ENCODE measurements around the gene ANOS1. TPM values are rescaled to one million over a fixed set of nuclear protein-coding genes. Genes with fewer than 3 reads are reported as not detected.

ANOS1 gene
- total RNA-seq, 1 donor from 2014 or later: 45.7 TPM

GRCh38 chrX:8663325-8663724 lies 68.6 kb downstream of the ANOS1 start:
- Mint-ChIP-seq H3K4me1 (no peaks in the 10 kb centered on the region), H3K27me3 (ENCODE audit: insufficient read depth, low read depth) (peaks cover 2% of the 10 kb centered on the region), H3K4me3 (no peak overlapping the region), H3K36me3 (peaks cover 7% of the 10 kb centered on the region), H3K27ac (no peak overlapping the region), H3K9me3 (peaks cover 5% of the 10 kb centered on the region)
- Histone ChIP-seq H3K27me3 (no peaks in the 10 kb centered on the region), H3K9ac (no peak overlapping the region), H2AFZ (replicated peaks) (no peak overlapping the region), H3K36me3 (no peaks in the 10 kb centered on the region), H3F3A (ENCODE audit: low read depth) (no peaks in the 10 kb centered on the region), H4K20me1 (ENCODE audit: low read depth) (no peaks in the 10 kb centered on the region), H3K79me2 (ENCODE audit: low read depth) (peaks cover 26% of the 10 kb centered on the region), H3K27ac (no peak overlapping the region), H3K4me1 (no peaks in the 10 kb centered on the region), H3K4me3 (no peak overlapping the region), H3K4me2 (no peak overlapping the region), H3K9me3 (ENCODE audit: low read depth) (no peaks in the 10 kb centered on the region)
- no peak for DNase-seq (ENCODE audit: low spot score)
- TF ChIP-seq EZH2phosphoT487 (IDR thresholded peaks at IDR 0.05): no peak
- TF ChIP-seq, protein P1, sequence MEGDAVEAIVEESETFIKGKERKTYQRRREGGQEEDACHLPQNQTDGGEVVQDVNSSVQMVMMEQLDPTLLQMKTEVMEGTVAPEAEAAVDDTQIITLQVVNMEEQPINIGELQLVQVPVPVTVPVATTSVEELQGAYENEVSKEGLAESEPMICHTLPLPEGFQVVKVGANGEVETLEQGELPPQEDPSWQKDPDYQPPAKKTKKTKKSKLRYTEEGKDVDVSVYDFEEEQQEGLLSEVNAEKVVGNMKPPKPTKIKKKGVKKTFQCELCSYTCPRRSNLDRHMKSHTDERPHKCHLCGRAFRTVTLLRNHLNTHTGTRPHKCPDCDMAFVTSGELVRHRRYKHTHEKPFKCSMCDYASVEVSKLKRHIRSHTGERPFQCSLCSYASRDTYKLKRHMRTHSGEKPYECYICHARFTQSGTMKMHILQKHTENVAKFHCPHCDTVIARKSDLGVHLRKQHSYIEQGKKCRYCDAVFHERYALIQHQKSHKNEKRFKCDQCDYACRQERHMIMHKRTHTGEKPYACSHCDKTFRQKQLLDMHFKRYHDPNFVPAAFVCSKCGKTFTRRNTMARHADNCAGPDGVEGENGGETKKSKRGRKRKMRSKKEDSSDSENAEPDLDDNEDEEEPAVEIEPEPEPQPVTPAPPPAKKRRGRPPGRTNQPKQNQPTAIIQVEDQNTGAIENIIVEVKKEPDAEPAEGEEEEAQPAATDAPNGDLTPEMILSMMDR (IDR thresholded peaks at IDR 0.05): no peak
- TF ChIP-seq EZH2 (IDR thresholded peaks at IDR 0.05): no peak

DNA sequence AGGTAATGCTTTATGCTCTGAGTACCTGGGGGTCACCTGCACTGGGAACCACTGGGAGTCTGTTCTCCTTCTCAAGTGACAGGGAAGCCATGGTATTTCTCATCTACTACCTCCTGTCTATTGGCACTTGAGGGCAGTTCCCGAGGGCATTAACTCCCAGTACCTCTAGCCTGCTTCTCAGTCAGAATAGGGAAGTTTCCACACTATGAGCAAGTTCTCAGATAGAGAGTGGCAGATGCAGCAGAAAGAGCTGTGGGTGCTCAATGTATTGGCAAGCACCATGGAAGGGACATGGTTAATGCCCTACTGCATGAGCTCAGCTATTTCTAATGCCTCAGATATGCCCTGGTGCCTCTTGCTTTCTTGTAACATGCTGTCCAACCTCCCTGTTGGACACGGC lies 74.1 kb downstream of the ANOS1 start:
- Histone ChIP-seq H3K27ac (no peak overlapping the region), H3K4me3 (no peak overlapping the region), H3K79me2 (ENCODE audit: low read depth) (no peaks in the 10 kb centered on the region), H2AFZ (replicated peaks) (no peak overlapping the region), H3F3A (ENCODE audit: low read depth) (no peaks in the 10 kb centered on the region), H3K9ac (no peak overlapping the region), H3K27me3 (no peaks in the 10 kb centered on the region), H3K36me3 (no peaks in the 10 kb centered on the region), H3K9me3 (ENCODE audit: low read depth) (no peaks in the 10 kb centered on the region), H4K20me1 (ENCODE audit: low read depth) (no peaks in the 10 kb centered on the region), H3K4me1 (no peaks in the 10 kb centered on the region), H3K4me2 (no peak overlapping the region)
- no peak for DNase-seq (ENCODE audit: low spot score)
- Mint-ChIP-seq H3K36me3 (peaks cover 11% of the 10 kb centered on the region), H3K4me1 (no peaks in the 10 kb centered on the region), H3K4me3 (no peak overlapping the region), H3K27me3 (ENCODE audit: insufficient read depth, low read depth) (peaks cover 2% of the 10 kb centered on the region), H3K9me3 (peaks cover 13% of the 10 kb centered on the region), H3K27ac (no peak overlapping the region)
- TF ChIP-seq EZH2 (IDR thresholded peaks at IDR 0.05): no peak
- no peak for TF ChIP-seq EZH2phosphoT487 (IDR thresholded peaks at IDR 0.05)
- TF ChIP-seq, protein P1 (IDR thresholded peaks at IDR 0.05): no peak

- Histone ChIP-seq H3K4me3 (no peak overlapping the region), H2AFZ (replicated peaks) (no peak overlapping the region), H3K79me2 (ENCODE audit: low read depth) (peaks cover 2% of the 10 kb centered on the region), H3K27me3 (no peaks in the 10 kb centered on the region), H3F3A (ENCODE audit: low read depth) (no peaks in the 10 kb centered on the region), H3K4me2 (no peak overlapping the region), H3K36me3 (no peaks in the 10 kb centered on the region), H3K9ac (no peak overlapping the region), H3K27ac (no peak overlapping the region), H3K9me3 (ENCODE audit: low read depth) (no peaks in the 10 kb centered on the region), H4K20me1 (ENCODE audit: low read depth) (no peaks in the 10 kb centered on the region), H3K4me1 (no peaks in the 10 kb centered on the region)
- Mint-ChIP-seq H3K36me3 (peaks cover 10% of the 10 kb centered on the region), H3K27me3 (ENCODE audit: insufficient read depth, low read depth) (no peaks in the 10 kb centered on the region), H3K27ac (no peak overlapping the region), H3K9me3 (peaks cover 15% of the 10 kb centered on the region), H3K4me3 (no peak overlapping the region), H3K4me1 (peaks cover 4% of the 10 kb centered on the region)
- DNase-seq (ENCODE audit: low spot score): no peak
- TF ChIP-seq EZH2 (IDR thresholded peaks at IDR 0.05) (no peak), EZH2phosphoT487 (IDR thresholded peaks at IDR 0.05) (no peak)
- TF ChIP-seq, protein P1 (IDR thresholded peaks at IDR 0.05): no peak
Measured at GRCh38 chrX:8653956-8654355, 78.0 kb downstream of the ANOS1 start.

Measured in neural progenitor cell (in vitro differentiated cells).